Measurements from ENCODE around the gene SMC4.
"Not testable (repeated sequence)": the region's sequence is repeated elsewhere in the genome, so short reads cannot be mapped to it uniquely, and the experiment has no call there.

The SMC4 gene

DNA sequence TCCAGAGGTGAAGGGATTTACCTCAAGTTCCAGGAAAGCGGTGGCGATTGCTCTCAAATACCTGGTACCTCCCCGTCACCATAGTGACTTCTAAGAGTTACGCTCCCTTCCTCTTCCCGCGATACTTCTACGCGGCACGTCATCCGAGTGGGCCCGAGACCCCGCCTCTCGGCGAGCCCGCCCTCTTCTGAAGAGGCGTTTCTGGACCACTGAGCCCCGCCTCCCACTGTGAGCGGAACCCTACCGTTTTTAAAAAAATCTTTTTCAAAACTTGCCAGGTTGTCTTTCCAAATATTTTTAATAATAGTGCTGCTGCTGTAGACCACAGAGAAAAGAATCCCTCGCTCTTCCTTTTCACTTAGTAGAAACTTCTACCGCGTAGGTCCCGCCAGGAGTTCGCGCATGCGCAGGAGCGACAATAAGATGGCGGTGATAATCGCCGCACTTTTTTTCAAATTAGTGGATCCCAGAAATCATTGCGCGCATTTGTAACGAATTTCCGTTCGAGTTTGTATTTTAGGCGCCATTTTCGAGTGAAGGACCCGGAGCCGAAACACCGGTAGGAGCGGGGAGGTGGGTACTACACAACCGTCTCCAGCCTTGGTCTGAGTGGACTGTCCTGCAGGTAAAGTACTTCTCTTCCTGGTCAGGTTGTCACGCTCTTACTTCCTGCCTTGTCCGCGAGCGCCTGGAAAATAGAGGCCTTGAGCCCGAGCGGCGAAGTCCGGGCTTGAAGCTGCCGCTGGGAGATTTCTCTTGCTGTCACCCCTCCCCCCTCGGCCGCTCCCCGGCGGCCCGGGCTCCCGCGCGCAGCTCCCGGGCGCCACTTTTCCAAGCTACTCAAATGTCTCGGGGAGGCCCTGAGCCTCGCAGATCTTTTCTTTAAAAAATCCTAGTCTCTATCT, at the start of gene SMC4, which contains the start of gene IFT80:
Gene SMC4, plus strand, starts transcription at position 526 of the 905 bp plus-strand sequence. CDS start 1,177 bp downstream, outside the sequence.
Gene IFT80, minus strand, starts transcription at position 101 of the 905 bp plus-strand sequence. CDS start 14,625 bp downstream, outside the sequence.
- DNase-seq, result peak; percentile 95

DNA sequence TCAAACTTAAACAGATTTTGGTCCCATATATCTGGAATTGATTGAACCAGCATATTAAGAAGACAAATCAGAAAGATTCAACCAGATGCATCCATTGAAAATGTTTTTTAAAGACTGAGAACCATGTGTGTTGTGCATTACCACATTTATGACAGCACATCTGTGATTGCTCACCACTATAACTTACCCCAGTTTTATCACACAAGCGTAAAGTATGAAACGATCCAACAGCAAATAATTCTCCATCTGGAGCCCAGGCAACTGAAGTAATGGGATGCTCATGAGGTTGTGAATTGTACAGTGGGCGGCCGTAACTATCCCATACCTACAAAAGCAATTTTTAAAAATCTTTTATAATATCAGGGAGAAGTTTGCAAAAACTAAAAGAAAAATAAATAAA, 43.6 kb upstream of the SMC4 start:
- DNase-seq, result no peak

DNA sequence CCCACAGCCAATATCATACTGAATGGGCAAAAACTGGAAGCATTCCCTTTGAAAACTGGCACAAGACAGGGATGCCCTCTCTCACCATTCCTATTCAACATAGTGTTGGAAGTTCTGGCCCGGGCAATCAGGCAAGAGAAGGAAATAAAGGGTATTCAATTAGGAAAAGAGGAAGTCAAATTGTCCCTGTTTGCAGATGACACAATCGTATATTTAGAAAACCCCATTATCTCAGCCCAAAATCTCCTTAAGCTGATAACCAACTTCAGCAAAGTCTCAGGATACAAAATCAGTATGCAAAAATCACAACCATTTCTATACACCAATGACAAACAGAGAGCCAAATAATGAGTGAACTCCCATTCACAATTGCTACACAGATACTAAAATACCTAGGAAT, 36.6 kb upstream of the SMC4 start:
- DNase-seq, result not testable (repeated sequence)

DNA sequence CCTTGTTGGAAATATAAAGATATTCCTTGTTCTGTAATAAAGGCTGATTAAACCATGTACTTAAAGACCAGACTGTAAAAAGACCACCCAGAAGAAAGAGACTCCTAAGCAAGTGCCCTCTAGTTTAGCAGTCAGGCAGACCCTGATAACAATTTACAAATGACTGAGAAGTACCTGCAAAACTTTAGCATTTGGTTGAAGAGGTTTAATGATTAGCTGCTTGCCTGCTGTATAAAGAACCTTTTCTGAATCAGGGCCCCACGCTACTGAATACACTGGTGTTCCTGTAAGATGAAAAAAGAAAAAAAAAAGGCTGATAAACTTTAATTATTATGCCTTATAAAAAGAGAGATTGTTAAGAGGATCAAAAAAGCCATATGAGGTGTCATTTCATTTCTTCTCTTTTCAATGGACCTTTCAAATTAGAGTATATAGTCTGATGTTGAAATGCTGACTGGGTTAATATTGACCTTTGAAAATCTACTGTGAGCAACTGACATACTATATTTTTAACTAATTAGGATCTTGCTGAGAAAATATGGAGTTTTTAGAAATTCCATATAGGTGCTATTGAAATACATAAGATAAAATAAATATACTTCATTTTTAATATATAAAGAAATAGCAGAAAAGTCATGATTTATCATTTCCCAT, 33.5 kb upstream of the SMC4 start:
- no peak for DNase-seq

DNA sequence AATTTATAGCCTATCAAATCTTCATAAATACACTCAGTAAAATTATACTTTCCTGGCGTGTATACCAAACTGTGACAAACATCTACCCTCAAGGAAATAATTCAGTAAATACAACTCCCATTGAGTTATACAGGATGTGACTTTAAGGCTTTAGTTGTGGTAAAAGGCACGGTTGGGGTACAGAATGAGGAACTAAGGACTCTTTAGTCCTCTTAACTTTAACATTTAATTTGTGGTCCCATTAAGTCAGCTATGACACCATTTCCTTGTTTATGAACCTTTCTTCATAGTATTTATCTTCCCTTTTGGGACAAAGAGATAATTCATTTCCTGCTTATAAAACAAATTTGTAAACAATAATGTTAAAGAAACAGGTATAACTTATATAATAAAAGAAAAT, 30.6 kb upstream of the SMC4 start:
- DNase-seq, result no peak

DNA sequence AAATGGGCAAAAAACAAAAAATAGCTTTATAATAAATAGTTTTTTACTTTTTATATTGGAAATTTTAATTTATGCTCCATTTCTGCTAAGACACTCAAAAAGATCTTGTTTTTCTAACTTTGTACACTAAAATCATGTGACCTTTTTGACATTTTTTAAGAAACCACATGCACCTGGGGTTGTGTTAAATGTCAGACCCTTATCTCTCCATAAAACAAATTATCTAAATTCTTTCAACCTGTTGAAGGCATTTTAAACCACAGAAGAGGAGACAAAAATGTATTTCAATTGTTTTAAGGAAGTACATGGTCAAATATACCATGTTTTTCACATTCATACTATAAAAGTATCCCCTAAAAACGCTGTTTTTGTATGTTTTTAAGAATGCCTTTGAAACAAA, 29.7 kb upstream of the SMC4 start:
- no peak for DNase-seq

DNA sequence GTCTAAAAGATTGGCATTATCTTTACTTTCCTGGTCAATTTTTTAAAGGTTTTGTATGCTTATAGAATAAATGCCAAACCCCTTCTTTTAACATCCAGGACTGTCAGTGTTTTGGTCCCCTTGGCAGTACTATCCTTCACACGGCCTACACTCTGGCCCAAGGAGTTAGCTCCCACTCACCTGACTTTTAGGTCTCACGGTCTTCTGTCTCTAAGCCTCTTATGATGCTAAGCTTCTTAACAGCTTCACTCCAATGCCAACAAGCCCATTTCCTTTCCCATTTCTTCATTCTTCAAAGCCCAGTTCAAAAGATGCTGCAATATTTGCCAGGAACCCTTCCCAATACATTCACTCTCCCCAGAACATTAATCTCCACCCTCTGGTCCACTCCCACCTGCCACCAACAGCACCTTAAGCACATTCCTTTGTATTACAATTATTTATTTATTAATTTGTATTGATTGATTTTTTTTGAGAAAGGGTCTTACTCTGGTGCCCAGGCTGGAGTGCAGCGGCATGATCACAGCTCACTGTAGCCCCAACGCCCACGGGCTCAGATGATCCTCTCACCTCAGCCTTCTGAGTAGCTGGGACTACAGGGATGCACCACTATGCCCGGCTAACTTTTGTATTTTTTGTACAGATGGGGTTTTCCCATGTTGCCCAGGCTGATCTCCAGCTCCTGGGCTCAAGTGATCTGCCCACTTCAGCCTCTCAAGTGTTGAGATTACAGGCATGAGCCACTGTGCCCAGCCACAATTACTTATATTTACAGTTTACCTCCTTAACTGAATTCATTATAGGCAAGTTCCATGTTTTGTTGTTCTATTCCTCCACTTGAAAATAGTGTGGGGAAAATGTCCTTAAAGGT, 28.2 kb upstream of the SMC4 start:
- no peak for DNase-seq

DNA sequence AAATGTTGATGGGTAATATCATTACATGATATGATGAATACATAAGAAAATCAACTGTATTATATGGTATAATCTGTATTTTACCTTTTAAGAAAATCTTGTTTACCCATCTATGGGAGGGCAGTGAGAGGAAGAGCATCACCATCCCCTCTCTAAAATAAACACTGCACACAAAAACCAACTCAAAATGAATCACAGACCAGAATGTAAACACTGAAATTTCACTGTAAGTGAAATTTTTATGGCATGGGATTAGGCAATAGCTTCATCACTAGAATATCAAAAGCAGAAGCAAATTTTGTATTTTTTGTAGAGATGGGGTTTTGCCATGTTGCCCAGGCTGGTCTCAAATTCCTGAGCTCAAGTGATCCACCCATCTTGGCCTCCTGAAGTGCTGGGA, 26.7 kb upstream of the SMC4 start:
- no peak for DNase-seq

DNA sequence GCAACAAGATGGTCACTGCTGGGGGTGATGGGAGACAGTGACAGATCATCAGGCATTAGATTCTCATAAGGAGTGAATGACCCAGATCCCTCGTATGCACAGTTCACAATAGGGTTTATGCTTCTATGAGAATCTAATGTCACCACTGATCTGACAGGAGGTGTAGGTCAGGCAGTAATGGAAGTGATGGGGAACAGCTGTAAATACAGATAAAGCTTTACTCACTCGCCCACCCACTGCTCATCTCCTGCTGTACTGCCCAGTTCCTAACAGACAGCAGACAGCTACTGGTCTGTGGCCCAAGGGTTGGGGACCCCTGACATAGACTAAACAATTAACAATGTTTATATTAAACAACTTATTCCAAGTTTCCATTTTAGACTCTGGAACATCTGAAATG, 25.8 kb upstream of the SMC4 start:
- no peak for DNase-seq

DNA sequence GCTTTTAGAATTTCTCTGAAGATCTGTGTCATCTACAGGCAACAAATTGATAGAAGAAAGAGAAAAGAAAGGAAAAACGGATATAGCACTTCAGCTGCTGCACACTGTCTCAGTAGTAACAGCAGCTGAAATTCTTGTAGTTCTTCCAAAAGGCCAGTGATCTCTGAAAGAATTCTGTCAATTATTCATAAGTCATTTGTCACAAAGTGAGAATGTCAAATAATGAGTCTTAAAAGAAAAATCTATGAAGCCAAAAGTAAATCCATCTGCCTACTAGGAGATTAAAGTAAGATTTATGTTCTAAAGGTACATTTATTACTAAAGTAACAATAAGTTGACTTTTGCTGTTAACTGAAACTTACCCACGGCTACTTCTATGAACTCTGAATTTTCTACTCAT, 25.0 kb upstream of the SMC4 start:
- no peak for DNase-seq

DNA sequence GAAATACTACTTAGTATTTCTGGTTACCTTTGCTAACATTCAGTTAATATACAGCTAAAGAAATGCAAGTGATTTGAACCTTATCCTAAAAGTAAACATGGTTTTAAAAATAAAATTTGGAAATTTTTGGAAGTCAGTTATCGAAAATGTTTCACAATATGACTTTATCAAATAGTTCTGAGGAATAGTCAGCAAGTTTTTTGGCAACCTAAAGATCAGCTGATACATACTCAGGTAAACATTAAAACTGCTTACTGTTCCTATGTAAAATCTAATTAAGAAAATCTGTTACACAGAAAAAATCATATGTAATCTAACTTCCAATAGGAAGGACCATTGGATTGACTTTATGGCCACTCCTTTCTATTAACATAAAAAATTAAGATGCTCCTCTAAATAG, 24.5 kb upstream of the SMC4 start:
- DNase-seq, result no peak

DNA sequence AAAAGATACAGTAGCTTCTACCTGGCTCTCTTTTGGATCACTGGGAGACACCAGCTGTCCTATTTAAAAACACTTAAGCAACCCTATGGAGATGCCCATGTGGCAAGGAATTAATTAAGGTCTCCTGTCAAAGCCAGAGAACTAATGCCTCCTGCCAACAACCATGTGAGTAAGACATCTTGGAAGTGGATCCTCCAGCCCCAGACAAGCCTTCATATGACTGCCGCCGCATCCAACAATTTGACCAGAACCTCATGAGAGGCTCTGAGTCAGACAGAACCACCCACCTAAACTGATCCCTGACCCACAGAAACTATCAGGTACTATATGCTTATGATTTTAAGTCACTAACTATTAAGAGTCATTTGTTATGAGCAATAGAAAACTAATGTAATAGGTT, 22.8 kb upstream of the SMC4 start:
- no peak for DNase-seq

DNA sequence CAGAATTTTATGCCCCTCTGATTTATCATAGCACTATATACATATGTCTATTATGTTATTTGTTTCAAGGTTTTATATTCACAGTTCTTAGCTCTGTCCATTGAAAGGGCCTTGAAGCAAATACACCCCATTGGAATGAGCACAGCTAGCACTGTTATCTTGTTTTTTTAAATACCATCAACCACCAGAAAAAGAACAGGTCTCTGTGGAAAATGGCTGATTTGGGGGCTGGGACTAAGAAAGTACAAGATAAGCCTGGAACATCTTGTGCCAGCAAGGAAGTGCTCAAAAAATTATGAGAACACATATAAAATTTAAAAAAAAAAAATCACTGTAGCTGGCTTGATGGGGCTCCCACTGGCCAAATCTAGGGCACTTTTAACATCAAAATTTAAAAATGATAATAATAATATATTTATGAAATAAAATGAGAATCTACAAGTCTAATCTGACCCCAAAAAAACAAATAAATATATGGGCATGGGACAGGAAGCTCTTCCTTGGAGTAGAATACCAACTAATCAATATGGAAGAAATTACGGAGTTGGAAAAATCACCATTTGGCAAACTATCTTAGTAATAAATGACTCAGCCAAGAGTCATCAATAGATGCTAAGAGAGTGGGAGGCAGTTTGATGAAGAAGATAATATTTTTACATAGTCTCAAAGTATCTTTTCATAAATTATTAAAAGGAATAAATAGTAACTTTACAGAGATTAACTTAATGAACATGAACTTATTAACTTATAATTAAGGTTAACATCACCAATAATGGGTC, 20.9 kb upstream of the SMC4 start:
- DNase-seq, result no peak

DNA sequence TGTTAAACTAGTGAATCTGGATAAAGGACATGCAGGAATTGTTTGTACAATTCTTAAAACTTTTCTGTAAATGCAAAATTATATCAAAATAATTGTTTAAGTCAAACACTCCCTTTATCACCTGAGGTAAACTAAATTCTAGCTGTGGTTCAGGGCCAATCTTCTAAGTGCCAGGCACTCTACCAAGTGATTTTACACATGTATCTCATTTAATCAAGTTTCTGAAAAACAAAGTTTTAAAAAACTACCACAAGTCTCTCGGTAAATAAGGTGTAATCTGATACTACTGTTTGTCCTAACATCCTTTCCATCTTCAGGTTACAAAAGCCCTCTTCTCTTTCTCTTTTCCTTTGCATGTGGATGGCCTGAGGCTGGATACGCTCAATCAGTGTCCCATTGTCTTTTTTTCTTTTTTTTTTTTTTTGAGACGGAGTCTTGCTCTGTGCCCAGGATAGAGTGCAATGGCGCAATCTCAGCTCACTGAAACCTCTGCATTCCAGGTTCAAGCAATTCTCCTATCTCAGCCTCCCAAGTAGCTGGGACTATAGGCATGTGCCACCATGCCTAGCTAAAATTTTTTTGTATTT, 19.7 kb upstream of the SMC4 start:
- DNase-seq, result no peak

DNA sequence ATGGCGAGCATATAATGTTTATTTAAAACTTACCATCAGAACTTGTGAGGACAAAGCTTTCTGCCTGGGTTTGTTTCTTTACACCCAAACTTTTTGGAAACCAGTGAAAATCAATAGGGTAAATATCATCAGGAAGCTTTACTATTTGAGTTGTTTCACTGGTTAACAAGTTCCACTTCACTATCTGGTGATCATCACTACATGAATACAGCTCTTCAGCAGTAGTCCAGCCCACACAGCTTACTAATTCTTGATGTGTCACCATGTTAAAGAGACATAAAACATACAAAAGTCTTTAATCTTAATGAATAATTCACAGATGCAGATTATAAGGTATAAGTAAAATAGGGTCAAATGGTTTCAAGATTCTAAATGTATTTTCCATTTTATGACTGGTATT, 18.0 kb upstream of the SMC4 start:
- no peak for DNase-seq

DNA sequence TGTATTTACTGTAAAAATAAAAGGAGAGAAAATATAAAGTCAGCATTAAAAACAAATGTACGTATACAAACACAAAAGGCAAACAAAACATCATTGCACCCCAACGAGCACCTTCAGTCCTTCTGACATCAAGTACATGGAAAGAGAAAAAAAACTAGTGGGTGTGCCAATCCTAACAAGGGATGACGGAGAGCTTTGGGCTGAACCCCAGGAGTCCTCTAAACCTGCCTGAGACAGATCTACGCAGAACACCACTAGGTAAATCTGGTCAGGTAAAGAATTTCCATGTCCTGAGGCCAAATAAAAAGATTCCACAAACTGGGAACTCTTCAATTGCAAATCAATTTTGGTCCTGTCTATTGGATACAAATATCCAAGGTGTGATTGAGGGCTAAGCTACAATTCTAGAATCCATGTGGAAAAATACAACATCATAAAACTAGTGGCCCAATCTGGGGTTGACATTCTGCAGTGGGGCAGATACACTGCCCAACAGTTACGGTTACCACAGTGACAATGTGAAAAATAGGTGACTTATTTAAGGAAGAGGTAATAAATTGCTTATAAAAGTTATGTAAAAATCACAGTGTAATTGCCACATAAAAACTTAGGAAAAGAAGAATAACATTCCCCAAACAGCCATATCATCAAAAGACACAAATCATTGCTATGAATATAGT, 14.7 kb upstream of the SMC4 start:
- no peak for DNase-seq

DNA sequence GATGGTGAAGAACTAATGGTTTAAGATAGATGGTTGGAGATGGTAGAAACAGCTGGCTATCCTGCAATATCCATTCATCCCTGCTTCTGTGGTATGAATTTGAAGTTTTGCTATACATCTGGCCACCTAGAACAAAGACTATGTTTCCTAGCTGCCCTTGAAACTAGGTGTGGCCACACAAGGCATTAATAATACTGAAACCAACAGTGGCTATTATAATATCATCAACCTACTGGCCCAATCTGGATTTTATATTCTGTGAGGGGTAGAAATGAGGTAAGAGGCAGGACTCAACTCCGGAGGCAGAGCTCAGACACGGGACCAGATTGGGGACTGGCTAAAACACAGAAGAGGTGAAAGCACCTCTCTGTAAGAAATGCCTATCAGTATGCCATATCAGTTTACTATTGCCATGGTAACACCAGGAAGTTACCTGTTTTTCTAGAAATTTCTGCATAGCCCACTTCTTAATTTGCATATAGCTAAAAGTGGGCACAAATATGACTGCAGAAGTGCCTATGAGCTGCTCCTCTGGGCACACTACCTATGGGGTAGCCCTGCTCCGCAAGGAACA, 8.8 kb upstream of the SMC4 start:
- DNase-seq, result no peak

DNA sequence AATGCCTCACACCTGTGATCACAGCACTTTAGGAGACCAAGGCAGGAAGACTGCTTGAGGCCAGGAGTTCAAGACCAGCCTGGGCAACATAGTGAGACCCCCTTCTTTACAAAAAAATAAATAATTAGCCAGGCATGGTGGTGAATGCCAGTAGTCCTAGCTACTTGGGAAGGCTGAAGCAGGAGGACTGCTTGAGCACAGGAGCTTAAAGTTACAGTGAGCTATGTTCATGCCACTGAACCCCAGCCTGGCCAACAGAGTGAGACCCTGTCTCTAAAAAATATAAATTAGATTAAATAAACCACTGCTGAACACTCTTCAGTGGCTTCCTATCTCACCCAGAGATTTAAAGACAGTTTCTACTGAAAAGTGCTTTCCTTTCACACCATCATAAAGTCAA, 6.7 kb upstream of the SMC4 start:
- no peak for DNase-seq

DNA sequence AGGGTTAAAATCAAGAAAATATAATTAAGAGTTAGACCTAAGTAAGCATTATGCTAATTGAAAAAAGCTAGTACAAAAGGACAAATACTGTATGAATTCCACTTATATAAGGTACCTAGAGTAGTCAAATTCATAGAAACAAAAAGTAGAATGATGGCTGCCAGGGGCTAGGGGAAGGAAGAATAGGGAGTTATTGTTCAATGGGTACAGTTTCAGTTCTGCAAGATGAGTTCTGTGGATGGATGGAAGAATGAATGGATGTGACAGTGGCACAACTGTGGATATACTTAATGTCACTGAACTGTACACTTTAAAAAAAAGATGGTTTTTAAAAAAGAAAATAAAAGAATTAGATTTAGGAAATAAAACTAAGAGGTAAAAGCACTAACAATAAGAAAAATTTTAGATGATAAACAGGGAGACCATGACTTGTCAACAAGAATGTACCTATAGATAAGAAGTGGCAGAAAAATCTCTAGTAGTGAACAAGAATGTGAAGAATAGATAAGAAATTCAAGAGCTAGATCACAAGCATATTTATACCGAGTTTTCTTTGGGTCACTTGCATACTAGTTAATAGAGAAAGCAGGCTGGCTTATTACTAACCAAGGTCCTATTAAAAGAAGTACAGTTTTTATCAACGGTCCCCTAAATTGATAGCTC, 6.0 kb upstream of the SMC4 start:
- no peak for DNase-seq

DNA sequence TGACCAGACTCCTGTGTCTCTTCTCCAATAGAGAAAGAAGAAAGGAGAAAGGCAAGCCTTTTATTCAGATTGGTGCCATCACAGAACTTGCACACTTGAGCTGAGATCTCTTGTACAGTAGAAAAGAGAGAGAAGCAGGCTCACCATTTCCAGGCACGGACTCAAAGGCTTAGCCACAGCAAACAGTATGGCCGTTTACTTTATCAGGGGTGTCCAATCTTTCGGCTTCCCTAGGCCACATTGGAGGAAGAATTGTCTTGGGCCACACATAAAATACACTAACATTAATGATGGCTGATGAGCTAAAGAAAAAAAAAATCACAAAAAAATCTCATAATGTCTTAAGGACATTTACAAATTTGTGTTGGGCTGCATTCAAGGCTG, 5.4 kb upstream of the SMC4 start:
- no peak for DNase-seq

DNA sequence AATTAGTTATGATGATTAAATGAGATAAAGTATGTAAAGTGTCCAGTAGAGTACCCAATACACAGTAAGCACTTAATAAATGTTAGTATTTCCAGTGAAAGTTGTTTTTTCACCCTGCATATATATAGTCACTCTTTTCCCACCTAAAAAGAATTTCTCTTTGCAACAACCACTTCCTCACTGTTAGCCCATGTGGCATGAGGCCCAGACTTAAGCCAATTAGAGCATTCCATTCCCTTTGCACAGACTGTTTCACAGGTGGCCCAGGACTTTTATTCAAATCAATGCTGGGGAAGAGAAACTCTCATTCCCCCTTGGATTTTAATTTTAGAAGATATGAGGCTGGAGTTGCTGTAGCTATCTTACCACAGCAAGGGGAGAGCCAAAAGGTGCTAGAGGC, 4.2 kb upstream of the SMC4 start:
- DNase-seq, result no peak
